ENCODE measurements around the gene STRADA. TPM values are rescaled to one million over a fixed set of nuclear protein-coding genes. Genes with fewer than 3 reads are reported as not detected.
"Not testable (repeated sequence)": the region's sequence is repeated elsewhere in the genome, so short reads cannot be mapped to it uniquely, and the experiment has no call there.

Gene STRADA
- total RNA-seq, 2 experiments from 2014 or later: 46.0 to 49.9 TPM

DNA sequence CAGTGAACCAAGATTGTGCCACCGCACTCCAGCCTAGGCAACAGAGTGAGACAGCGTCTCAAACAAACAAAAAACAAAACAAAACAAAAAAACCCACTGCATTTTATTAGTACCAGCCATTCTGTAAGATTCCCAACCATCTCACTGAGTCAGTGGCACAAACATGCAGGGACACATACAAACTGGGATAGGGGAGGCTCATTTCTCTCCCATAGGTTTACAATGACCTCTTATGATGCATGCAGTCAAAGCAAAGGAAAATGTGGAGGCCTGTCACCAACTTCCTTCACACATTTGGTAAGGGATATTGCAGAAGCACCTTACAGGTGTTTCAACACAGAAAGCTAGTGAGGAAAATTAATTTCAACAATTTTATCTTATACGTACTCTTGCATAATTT, 12.4 kb upstream of the STRADA start:
- peaks cover 9% of the 10 kb centered on the region for H3K4me1 Mint-ChIP-seq (ENCODE audit: low read depth)
- H3K36me3 Mint-ChIP-seq (ENCODE audit: low read depth): peaks cover 50% of the 10 kb centered on the region
- DNase-seq (no peak), ATAC-seq (no peak)
- CTCF ChIA-PET: no interaction called here
- H3K27ac Mint-ChIP-seq: no peak overlapping the region
- H3K27me3 Mint-ChIP-seq (ENCODE audit: low read depth): no peaks in the 10 kb centered on the region
- POLR2A ChIA-PET: no interaction called here
- H3K9me3 Mint-ChIP-seq (ENCODE audit: insufficient read depth): no peaks in the 10 kb centered on the region
- H3K4me3 Mint-ChIP-seq: no peak overlapping the region

DNA sequence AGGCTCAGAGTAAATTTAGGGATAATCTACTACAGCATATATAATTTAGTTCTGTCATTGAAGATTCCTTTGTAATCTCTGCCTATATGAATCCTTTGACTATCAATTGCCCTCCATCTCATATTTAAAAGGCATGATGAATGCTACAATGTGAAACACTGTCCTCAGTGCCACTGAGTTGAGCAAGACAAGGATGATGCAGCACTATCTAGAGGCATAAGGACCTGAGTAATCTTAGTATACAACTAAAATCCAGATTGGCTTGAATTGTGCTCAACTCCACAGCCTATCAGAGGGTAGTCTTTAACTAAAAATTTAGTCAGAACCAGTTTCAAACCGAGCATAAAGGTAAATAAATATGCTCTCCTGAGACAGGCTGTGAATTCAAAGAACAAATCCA, 11.6 kb upstream of the STRADA start:
- H3K27ac Mint-ChIP-seq: no peak overlapping the region
- no peak for DNase-seq
- no peak for ATAC-seq
- H3K4me3 Mint-ChIP-seq: no peak overlapping the region
- H3K27me3 Mint-ChIP-seq (ENCODE audit: low read depth): no peaks in the 10 kb centered on the region
- H3K9me3 Mint-ChIP-seq (ENCODE audit: insufficient read depth): no peaks in the 10 kb centered on the region
- CTCF ChIA-PET: no interaction called here
- peaks cover 49% of the 10 kb centered on the region for H3K36me3 Mint-ChIP-seq (ENCODE audit: low read depth)
- POLR2A ChIA-PET: interaction anchor here (1.3 kb wide), 1 partner anchor 21 kb away, joined by 8 read pairs; the partner anchor contains the start of genes CCDC47 and DDX42
- peaks cover 9% of the 10 kb centered on the region for H3K4me1 Mint-ChIP-seq (ENCODE audit: low read depth)

DNA sequence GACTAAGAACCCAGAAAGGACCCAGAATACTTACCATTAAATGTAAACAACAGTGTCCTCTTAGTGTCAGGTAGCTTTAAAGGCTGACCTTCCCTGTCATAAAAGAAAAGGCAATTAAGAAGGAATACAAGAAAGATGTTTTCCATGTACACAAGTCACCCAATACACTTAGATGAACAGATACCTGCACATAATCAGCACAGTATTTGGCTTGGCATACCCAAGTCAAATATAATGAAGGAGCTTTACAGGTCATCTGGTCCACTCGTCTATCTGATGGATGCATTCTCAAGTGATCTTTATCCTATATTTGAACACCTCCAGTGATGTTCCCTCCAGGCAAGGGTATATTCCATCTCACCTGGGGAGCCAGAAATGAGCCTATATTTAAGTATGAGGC, 11.1 kb upstream of the STRADA start:
- POLR2A ChIA-PET: interaction anchor here (1.3 to 2.7 kb wide), 2 partner anchors 10 to 21 kb away, joined by 8 to 14 read pairs; partner anchors contain the start of genes CCDC47 and DDX42
- Mint-ChIP-seq H3K4me1 (ENCODE audit: low read depth) (peaks cover 9% of the 10 kb centered on the region), H3K36me3 (ENCODE audit: low read depth) (peaks cover 46% of the 10 kb centered on the region), H3K9me3 (ENCODE audit: insufficient read depth) (no peaks in the 10 kb centered on the region), H3K27me3 (ENCODE audit: low read depth) (no peaks in the 10 kb centered on the region), H3K4me3 (no peak overlapping the region), H3K27ac (no peak overlapping the region)
- ATAC-seq: no peak
- no peak for DNase-seq
- CTCF ChIA-PET: interaction anchor here (0.8 to 1.1 kb wide), 4 partner anchors 9 to 22 kb away, joined by 3 to 4 read pairs (median 3); partner anchors contain the start of genes CCDC47 and DDX42

DNA sequence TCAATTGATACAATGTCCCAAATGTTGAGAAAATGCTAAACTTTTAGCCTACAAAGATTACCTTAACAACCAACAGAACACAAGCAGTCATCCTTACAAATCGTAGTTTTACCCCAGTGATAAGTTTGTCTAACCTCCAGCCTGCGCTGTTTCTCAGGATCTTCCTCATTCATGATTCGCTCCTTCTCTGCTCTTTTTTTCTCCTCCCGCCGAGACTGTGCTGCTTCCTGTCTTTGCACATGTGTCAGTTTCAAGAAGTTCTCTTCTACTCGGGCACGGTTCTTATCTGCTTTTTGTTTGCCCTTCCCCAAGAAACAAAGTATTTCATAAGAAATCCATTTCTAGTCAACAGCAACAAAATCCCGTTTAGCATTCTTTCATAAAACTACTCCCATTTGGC, 10.2 kb upstream of the STRADA start:
- Mint-ChIP-seq H3K4me3 (peak overlapping the region; percentile 64), H3K27ac (peak overlapping the region; percentile 92), H3K9me3 (ENCODE audit: insufficient read depth) (no peaks in the 10 kb centered on the region), H3K4me1 (ENCODE audit: low read depth) (peaks cover 11% of the 10 kb centered on the region), H3K36me3 (ENCODE audit: low read depth) (peaks cover 49% of the 10 kb centered on the region), H3K27me3 (ENCODE audit: low read depth) (no peaks in the 10 kb centered on the region)
- DNase-seq (peak; percentile 50), ATAC-seq (peak; percentile 79)
- CTCF ChIA-PET: interaction anchor here (0.8 to 1.1 kb wide), 4 partner anchors 10 to 23 kb away, joined by 3 to 4 read pairs (median 3); partner anchors contain the start of genes CCDC47 and DDX42
- POLR2A ChIA-PET: interaction anchor here (1.0 to 2.7 kb wide), 3 partner anchors 9 to 53 kb away, joined by 3 to 14 read pairs (median 8); partner anchors contain the start of genes CCDC47 and DDX42

DNA sequence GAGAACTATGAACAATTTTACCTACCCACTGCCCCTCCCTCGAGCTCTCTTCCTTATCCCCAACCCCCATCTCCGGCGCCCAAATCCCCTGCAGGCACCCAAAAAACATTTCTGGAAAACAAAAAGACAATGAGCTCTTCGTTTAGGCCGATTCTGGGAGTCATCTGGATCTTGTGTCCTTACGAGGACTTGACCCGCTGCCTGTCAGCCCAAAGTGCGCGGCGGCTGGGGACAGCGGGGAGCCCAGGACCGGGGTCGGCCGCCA, 524 bp downstream of the STRADA start:
- no peak for ATAC-seq
- Mint-ChIP-seq H3K36me3 (ENCODE audit: low read depth) (peaks cover 18% of the 10 kb centered on the region), H3K27ac (peak overlapping the region; percentile 92), H3K27me3 (ENCODE audit: low read depth) (no peaks in the 10 kb centered on the region), H3K4me1 (ENCODE audit: low read depth) (peaks cover 41% of the 10 kb centered on the region), H3K9me3 (ENCODE audit: insufficient read depth) (no peaks in the 10 kb centered on the region), H3K4me3 (peak overlapping the region; percentile 94)
- CTCF ChIA-PET: interaction anchor here (0.9 to 1.6 kb wide), 6 partner anchors 9 to 391 kb away, joined by 3 to 5 read pairs (median 4); no protein-coding TSS in a partner anchor
- DNase-seq: no peak
- POLR2A ChIA-PET: interaction anchor here (0.7 to 3.2 kb wide), 8 partner anchors 9 to 53 kb away, joined by 3 to 63 read pairs (median 7); partner anchors contain the start of genes CCDC47 and DDX42

DNA sequence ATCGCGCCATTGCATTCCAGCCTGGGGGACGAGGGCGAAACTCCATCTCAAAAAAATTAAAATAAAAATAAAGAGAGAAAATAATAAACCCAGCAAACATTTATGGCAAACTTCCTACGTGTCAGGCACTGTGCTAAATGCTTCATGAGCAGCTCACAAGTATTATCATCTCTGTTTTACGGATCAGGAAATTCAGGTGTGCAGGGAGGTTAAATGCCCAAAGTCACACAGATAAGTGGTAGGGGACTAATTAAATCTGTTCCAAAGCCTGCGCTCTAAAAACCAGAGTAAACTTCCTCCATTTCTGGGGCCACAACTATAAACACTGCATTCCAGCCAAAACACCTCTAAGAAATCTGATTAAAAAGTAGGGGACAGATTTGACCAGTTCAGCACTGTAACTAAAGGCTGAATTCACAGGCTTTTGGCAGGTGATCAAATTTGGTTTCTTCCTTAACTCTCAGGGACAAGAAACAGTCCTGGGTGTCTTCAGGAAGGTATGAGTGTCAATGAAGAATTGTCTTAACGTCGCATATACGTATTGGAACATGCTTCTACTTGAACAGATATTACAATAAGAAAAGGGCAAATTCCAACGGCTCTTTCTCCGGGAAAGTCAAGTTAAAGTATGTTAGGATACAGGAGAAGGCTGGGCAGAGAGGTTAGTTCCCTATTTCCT, 996 bp downstream of the STRADA start:
- ChIA-PET POLR2A (interaction anchor here (0.7 to 3.2 kb wide), 10 partner anchors 8 to 86 kb away, joined by 3 to 63 read pairs (median 4); partner anchors contain the start of genes CCDC47, DDX42 and PSMC5), CTCF (interaction anchor here (0.9 to 1.6 kb wide), 6 partner anchors 9 to 391 kb away, joined by 3 to 5 read pairs (median 4); no protein-coding TSS in a partner anchor)
- ATAC-seq: no peak
- Mint-ChIP-seq H3K36me3 (ENCODE audit: low read depth) (peaks cover 13% of the 10 kb centered on the region), H3K27ac (peak overlapping the region; percentile 92), H3K4me3 (peak overlapping the region; percentile 94), H3K27me3 (ENCODE audit: low read depth) (no peaks in the 10 kb centered on the region), H3K4me1 (ENCODE audit: low read depth) (peaks cover 38% of the 10 kb centered on the region), H3K9me3 (ENCODE audit: insufficient read depth) (no peaks in the 10 kb centered on the region)
- no peak for DNase-seq

DNA sequence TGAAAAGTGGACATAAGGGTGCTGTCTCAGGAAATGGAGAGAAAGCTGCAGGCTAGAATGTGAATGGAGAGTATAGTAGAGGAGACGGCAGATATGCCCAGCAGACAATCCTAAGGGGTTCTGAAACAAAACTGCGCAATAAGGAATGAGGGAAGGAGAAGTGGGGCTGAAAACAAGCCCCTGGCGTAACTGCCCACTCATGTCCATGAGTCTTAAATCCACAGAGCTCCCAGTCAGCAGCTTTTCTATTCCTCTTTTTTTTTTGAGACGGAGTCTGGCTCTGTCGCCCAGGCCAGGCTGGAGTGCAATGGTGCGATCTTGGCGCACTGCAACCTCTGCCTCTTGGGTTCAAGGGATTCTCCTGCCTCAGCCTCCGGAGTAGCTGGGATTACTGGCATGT, 5.9 kb downstream of the STRADA start:
- Mint-ChIP-seq H3K9me3 (ENCODE audit: insufficient read depth) (no peaks in the 10 kb centered on the region), H3K4me1 (ENCODE audit: low read depth) (peaks cover 15% of the 10 kb centered on the region), H3K27ac (no peak overlapping the region), H3K4me3 (no peak overlapping the region), H3K27me3 (ENCODE audit: low read depth) (no peaks in the 10 kb centered on the region), H3K36me3 (ENCODE audit: low read depth) (peaks cover 13% of the 10 kb centered on the region)
- ATAC-seq: no peak
- ChIA-PET POLR2A (interaction anchor here (1.2 kb wide), 1 partner anchor 37 kb away, joined by 3 read pairs; the partner anchor contains the start of gene CCDC47), CTCF (interaction anchor here (0.7 to 1.5 kb wide), 3 partner anchors 26 to 124 kb away, joined by 3 to 4 read pairs (median 3); no protein-coding TSS in a partner anchor)
- DNase-seq: no peak

DNA sequence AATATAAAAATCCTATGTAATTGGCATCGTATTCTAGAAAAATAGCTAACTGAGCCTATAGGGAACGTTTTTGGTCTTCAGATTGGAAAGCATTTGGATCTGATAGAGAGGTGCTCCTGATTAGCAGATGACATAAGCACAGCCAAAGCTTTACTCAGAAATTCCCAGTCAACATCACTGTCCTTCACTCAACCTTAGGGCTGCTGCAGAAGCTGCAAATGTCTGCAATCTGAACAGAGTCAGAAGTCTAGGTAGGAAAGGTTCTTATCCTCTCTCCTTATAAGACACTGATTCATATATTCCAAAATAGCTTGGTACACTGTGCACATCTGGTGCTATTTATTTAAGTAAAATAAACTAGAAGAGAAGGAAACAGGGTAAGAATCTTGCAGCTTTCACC, 19.2 kb downstream of the STRADA start:
- DNase-seq: no peak
- peaks cover 19% of the 10 kb centered on the region for H3K36me3 Mint-ChIP-seq (ENCODE audit: low read depth)
- no peak overlapping the region for H3K4me3 Mint-ChIP-seq
- no peaks in the 10 kb centered on the region for H3K9me3 Mint-ChIP-seq (ENCODE audit: insufficient read depth)
- H3K27ac Mint-ChIP-seq: no peak overlapping the region
- peaks cover 2% of the 10 kb centered on the region for H3K4me1 Mint-ChIP-seq (ENCODE audit: low read depth)
- no peak for ATAC-seq
- no peaks in the 10 kb centered on the region for H3K27me3 Mint-ChIP-seq (ENCODE audit: low read depth)
- ChIA-PET CTCF (interaction anchor here (0.6 to 2.1 kb wide), 2 partner anchors 12 to 26 kb away, joined by 3 to 12 read pairs; no protein-coding TSS in a partner anchor), POLR2A (interaction anchor here (1.1 to 1.2 kb wide), 2 partner anchors 18 to 24 kb away, joined by 3 to 4 read pairs; no protein-coding TSS in a partner anchor)

DNA sequence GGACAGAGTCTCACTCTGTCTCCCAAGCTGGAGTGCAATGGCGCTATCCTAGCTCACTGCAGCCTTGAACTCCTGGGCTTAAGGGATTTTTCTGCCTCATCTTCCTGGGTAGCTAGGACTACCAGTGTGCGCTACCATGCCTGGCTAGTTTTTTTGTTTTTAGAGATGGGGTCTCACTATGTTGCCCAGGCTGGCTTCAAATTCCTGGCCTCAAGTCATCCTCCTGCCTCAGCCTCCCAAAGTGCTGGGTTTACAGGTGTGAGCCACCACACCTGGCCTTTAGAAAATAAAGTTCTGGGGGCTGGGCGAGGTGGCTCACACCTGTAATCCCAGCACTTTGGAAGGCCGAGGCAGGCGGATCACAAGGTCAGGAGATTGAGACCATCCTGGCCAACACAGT, 21.4 kb downstream of the STRADA start:
- not testable (repeated sequence) for H3K4me3 Mint-ChIP-seq; ATAC-seq; H3K27me3 Mint-ChIP-seq (ENCODE audit: low read depth); H3K9me3 Mint-ChIP-seq (ENCODE audit: insufficient read depth); H3K27ac Mint-ChIP-seq; DNase-seq; H3K4me1 Mint-ChIP-seq (ENCODE audit: low read depth)
- POLR2A ChIA-PET: interaction anchor here (0.7 kb wide), 1 partner anchor 252 kb away, joined by 3 read pairs; no protein-coding TSS in a partner anchor
- peaks cover 16% of the 10 kb centered on the region for H3K36me3 Mint-ChIP-seq (ENCODE audit: low read depth)
- CTCF ChIA-PET: interaction anchor here (1.0 kb wide), 1 partner anchor 9 kb away, joined by 3 read pairs; no protein-coding TSS in a partner anchor

DNA sequence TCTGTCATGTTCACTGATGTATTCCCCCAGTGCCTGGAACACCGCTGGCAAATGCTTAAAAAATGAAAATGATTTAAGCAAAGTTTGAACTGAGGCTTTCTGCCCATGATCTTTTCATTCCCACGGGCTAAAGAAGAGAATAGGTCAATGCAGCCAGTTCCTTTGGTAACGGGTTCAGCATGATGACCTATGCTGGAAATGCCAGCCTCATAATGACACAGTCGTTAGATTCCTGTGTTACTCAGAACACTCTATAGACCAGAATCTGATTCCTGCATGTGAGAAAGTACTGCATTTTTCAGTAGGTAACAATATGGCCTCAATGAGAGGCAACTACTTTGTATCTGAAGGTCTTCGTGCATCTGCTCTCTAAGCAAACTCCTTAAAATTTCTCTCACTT, 22.6 kb downstream of the STRADA start:
- CTCF ChIA-PET: interaction anchor here (1.1 kb wide), 1 partner anchor 10 kb away, joined by 4 read pairs; no protein-coding TSS in a partner anchor
- POLR2A ChIA-PET: no interaction called here
- no peak for DNase-seq
- no peak overlapping the region for H3K27ac Mint-ChIP-seq
- H3K4me3 Mint-ChIP-seq: no peak overlapping the region
- no peak for ATAC-seq
- no peaks in the 10 kb centered on the region for H3K27me3 Mint-ChIP-seq (ENCODE audit: low read depth)
- peaks cover 2% of the 10 kb centered on the region for H3K4me1 Mint-ChIP-seq (ENCODE audit: low read depth)
- no peaks in the 10 kb centered on the region for H3K9me3 Mint-ChIP-seq (ENCODE audit: insufficient read depth)
- H3K36me3 Mint-ChIP-seq (ENCODE audit: low read depth): peaks cover 11% of the 10 kb centered on the region

DNA sequence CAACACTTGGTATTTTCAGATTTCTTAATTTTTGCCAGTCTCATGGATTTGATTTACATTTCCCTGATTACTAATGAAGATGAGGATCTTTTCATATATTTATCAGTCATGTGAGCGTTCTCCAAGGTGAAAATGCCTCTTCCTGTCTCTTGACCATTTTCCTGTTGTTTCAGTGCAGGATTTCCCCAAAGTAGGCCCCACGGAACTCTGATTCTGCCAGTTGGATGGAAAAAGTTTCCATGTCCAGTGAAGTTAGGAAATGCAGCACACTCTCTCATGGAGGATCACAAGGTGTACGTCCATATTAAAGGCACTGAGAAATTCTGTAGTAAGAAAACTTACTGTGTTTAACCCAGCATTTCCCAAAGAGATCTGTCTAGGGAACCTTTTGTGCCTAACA, 25.2 kb downstream of the STRADA start:
- Mint-ChIP-seq H3K4me3 (no peak overlapping the region), H3K4me1 (ENCODE audit: low read depth) (no peaks in the 10 kb centered on the region), H3K27ac (no peak overlapping the region), H3K9me3 (ENCODE audit: insufficient read depth) (no peaks in the 10 kb centered on the region), H3K27me3 (ENCODE audit: low read depth) (no peaks in the 10 kb centered on the region), H3K36me3 (ENCODE audit: low read depth) (peaks cover 20% of the 10 kb centered on the region)
- ATAC-seq (no peak), DNase-seq (no peak)
- ChIA-PET CTCF (interaction anchor here (2.2 kb wide), 1 partner anchor 18 kb away, joined by 7 read pairs; no protein-coding TSS in a partner anchor), POLR2A (no interaction called here)

All from activated CD8-positive, alpha-beta T cell treated with anti-CD3 and anti-CD28 coated beads, Interleukin-2, amount 10 ng/mL, durations not matched to agents 7 days and 5 days (primary cell).